Heart left ventricle (tissue), 13 donors: ENCODE measurements around the gene PTGIS.

Experiments used
- CTCF ChIP-seq, 12 donors: fragments of 200-600 bp; sonication (generic) in 4 of 12; IDR thresholded peaks; one replicate each; pipeline versions ENCODE4 v1.5.0 to v1.8.0; 2018 to 2022; ENCODE audit warnings: antibody characterized with exemption in 12 of 12, mild to moderate bottlenecking in 5 of 12
- POLR2A ChIP-seq, 2 donors: fragments of 450-650 bp; IDR thresholded peaks; one replicate each; pipeline ENCODE4 v1.6.1; 2017; ENCODE audit warnings: antibody characterized with exemption in 2 of 2, mild to moderate bottlenecking in 2 of 2, moderate library complexity in 2 of 2
- donor health status: ischemic (EF 13 %, LVEDD 7.1; RV severe dilation, severe dysfunction).
- donor health status: DM: no; HTN: yes; CAD: no.
- donor health status: DM: no; HTN: no; CAD: no.
- donor health status: ischemic (EF 25% LVEDD 6.9; RV normal size, moderate dysfunction).
- donor health status: ischemic (EF 25% LVEDD 5.7; RV mildly dilated, moderate dysfunction).
- donor health status: ischemic (EF 35%, LVEDD 5.7; RV mildly dilated, moderate dysfunction).
- donor health status: nonischemic (EF 11% LVEDD 7.7; RV severe dilation, severe dysfunction).
- donor health status: DM: yes; HTN: yes; CAD: no.
- donor health status: PGD.
- donor health status: ischemic (EF 29% LVEDD 5.4; RV normal size, mild dysfunction).
- donor health status: nonischemic (EF 23%, LVEDD 6.1; RV moderate dilation, normal function).

- no peak for TF ChIP-seq CTCF (IDR thresholded peaks at IDR 0.05)
- TF ChIP-seq POLR2A (IDR thresholded peaks at IDR 0.05) = no peak
These were observed 44.1 kb downstream of the PTGIS start for GRCh38 chr20:49523767-49524360.
